Gastrocnemius medialis (tissue), 4 donors: ENCODE results near the gene SUSD3.

ENCODE experiments used
- POLR2A ChIP-seq, 2 donors: fragments of 450-650 bp; IDR thresholded peaks; one replicate each; pipeline ENCODE4 v1.6.1; 2017; ENCODE audit warnings: antibody characterized with exemption in 2 of 2, mild to moderate bottlenecking in 2 of 2, moderate library complexity in 2 of 2
- TF ChIP-seq, protein P1 (sequence below), 5 experiments: fragments of 450-650 bp in 3 of 5; fragments of 200-600 bp in 2 of 5; sonication (generic) in 2 of 5; IDR thresholded peaks in 4 of 5; conservative IDR thresholded peaks in 1 of 5; 1 replicate in 4 of 5; 2 replicates in 1 of 5; pipeline ENCODE4 v1.5.1; 2016 to 2019; ENCODE audit warnings: antibody characterized with exemption in 5 of 5, mild to moderate bottlenecking in 3 of 5, moderate library complexity in 3 of 5

GRCh38 chr9:93130861-93131481 is 72.5 kb downstream of the SUSD3 start:
- TF ChIP-seq, protein P1, sequence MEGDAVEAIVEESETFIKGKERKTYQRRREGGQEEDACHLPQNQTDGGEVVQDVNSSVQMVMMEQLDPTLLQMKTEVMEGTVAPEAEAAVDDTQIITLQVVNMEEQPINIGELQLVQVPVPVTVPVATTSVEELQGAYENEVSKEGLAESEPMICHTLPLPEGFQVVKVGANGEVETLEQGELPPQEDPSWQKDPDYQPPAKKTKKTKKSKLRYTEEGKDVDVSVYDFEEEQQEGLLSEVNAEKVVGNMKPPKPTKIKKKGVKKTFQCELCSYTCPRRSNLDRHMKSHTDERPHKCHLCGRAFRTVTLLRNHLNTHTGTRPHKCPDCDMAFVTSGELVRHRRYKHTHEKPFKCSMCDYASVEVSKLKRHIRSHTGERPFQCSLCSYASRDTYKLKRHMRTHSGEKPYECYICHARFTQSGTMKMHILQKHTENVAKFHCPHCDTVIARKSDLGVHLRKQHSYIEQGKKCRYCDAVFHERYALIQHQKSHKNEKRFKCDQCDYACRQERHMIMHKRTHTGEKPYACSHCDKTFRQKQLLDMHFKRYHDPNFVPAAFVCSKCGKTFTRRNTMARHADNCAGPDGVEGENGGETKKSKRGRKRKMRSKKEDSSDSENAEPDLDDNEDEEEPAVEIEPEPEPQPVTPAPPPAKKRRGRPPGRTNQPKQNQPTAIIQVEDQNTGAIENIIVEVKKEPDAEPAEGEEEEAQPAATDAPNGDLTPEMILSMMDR (IDR thresholded peaks at IDR 0.05 in 4 of 5, conservative IDR thresholded peaks at IDR 0.05 in 1 of 5): no peak
- TF ChIP-seq POLR2A (IDR thresholded peaks at IDR 0.05): no peak
